Fibroblast of skin of left quadriceps (primary cell): Measurements from ENCODE around the gene SMAD7.
"Not testable (repeated sequence)": the region's sequence is repeated elsewhere in the genome, so short reads cannot be mapped to it uniquely, and the experiment has no call there.

Experiments
- DNase-seq, 2 experiments: peaks; one replicate each; pipeline ENCODE4 v3.0.0-alpha.2; 2013; ENCODE audit warnings: low read depth in 2 of 2

SMAD7 gene

DNA sequence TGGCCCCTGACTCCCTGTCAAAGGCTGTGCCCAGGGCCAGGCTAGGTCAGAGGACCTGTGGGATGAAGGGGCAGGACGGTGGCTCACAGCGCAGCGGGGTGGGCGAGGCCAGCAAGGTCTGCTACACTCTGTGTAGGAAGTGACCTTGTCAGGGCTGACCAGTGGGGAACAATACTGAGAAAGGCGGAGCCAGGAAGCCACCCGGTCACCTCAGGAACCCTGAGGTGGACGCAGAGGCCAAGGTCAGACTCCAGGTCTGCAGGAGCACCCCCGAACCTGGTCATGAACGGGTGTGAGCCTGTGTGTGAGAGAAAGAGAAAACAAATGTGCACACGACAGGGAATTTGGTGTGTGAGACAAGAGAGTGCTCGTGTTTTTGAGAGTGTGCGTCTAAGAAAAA is 72.3 kb downstream of the SMAD7 start:
- no peak for DNase-seq

DNA sequence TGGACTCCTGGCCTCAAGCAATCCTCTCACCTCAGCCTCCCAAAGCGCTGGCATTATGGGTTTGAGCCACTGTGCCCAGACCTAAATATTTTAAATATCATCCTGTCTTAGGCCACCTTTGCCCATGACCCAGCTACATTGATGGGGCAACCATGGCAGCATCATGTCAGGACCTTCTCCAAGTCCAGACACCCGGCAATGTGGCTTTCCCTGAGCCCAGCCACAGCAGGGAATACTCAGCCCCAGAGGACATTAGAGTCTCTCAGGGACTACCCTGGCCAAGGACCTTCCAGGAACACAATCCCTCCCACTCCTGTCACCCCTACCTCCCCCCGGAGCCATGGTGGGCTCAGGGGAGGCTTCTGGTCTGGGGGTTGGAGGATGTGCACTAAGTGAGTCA is 72.8 kb downstream of the SMAD7 start:
- no peak for DNase-seq

- DNase-seq, result no peak
These were observed 74.2 kb downstream of the SMAD7 start for GRCh38 chr18:48876590-48876989.

- no peak for DNase-seq
These were observed 74.7 kb downstream of the SMAD7 start for GRCh38 chr18:48875942-48876511.

- DNase-seq, result no peak
These were observed 75.3 kb downstream of the SMAD7 start for GRCh38 chr18:48875314-48875941.

DNA sequence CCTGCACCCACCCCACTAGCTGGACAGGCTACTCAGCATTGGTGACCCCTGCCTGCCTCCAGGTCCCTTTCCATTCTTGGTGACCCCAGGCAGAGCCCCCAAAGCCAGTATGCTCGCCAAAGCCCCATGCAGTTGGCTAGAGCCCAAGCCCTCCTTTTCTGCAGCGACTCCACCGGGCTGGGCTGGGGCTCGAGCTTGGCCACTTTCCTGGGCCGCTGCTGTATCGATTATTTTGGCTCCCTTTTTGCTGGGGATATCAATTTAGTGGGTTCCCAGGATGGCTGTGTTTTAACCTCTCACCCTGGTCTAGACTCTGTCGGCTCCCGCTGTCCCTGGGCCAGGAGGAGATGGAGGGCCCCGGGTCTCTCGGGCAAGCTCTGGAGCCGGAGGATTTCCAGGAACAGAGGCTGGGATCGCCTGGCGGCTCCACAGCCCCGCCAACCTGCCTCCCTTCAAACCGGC is 76.0 kb downstream of the SMAD7 start:
- no peak for DNase-seq

DNA sequence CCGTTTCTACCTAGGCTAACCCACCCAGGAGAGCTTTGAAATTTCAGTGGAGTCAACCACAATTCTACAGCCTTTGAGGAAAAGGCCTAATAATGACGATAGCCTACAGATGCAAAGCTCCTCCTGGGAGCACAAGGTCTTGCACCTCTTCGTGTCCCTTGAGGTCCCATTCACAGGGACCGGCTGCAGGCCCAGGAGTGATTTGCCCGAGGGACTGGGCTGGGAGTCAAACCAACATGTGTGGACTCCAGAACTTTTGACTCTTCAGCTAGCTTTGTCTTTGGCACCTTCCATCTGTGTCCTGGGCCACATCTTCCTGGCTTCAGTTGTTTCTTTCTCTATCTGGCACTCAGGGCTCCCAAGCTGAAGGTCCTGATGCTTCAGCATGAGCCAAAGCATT is 76.5 kb downstream of the SMAD7 start:
- DNase-seq, result no peak

DNA sequence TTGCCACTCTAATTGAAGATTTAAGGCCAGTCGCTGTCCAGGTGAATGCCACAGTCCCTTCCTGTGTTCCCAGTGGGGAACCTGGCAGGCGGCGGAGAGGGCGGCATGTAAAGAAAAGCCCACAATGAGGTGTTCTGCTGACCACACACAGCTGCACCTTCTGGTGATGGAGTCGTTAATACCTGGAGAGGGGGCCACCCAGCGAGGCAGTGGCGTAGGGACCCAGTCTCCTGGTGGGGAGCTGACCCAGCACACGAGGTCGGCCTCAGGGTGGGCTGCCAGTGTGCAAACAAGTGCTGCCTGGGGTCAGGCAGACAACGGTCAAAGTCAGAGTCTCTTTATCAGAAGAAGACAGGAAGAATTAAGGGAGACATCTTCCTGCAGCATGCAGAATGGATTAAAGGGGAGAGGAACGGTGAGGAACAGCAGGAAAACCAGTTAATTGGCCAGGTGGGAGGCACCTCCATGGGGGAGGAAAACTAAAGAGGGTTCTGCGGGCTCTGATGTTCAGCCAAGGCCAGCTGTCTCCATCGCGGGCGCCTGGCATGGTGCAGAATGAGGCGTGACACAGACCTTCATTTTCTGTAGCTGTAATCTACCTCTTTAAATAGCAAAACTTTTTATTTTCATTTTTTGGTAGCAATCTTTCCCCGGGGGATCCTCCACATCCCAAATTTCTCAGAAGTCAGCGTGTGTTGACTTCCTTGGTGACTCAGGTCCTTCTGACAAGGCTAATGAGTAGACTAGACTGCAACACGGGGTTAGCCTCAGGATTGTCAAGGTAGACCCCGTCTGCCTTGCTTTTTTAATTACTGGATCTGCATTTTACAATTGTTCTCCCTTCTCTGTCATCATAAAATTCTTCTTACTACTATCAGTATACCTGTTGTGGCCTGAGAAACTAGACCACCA is 78.3 kb downstream of the SMAD7 start:
- DNase-seq, result no peak

DNA sequence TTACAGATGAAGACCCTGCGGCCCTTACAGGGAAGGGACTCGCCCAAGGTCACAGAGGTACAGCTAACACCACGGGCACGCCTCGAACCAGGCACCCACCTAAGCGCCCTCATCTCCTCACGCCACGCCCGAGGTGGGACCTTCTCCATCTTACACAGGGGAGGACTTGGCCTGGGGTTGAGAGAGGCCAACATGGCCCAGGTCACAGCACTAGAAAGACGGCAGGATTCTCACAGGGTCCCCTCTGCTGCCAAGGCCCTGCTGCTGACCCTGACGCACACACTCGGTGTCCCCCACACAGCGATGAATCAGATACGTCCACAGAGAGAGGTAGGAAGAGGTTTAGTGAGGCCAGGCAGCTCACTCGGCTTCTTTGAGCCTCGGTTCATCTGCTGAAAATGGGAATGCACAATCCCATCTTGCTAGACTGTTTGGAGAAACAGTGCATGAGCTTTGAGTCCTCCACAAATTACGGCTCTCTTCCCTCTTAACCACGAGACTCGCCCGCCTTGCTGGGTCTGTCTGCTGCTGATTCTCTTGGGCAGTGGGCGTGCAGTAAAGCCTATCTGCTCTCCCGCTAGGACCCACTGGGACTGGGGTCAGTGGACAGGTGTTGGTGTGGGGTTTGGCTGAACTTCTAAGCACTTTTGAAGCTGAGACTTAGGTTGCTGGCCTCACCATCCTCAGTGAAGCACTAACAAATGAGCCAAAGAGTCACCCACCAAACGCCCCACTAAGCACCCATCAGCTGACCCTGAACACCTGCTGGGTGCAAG is 79.2 kb downstream of the SMAD7 start:
- no peak for DNase-seq

- not testable (repeated sequence) for DNase-seq
These were observed 79.8 kb downstream of the SMAD7 start for GRCh38 chr18:48870926-48871325.
